ENCODE results near the gene HIPK3. TPM values are rescaled to one million over a fixed set of nuclear protein-coding genes. Genes with fewer than 3 reads are reported as not detected.
"Not testable (repeated sequence)": the region's sequence is repeated elsewhere in the genome, so short reads cannot be mapped to it uniquely, and the experiment has no call there.

HIPK3 gene
- polyA plus RNA-seq, 3 donors = 10.8 to 49.6 (median 42.7) TPM

DNA sequence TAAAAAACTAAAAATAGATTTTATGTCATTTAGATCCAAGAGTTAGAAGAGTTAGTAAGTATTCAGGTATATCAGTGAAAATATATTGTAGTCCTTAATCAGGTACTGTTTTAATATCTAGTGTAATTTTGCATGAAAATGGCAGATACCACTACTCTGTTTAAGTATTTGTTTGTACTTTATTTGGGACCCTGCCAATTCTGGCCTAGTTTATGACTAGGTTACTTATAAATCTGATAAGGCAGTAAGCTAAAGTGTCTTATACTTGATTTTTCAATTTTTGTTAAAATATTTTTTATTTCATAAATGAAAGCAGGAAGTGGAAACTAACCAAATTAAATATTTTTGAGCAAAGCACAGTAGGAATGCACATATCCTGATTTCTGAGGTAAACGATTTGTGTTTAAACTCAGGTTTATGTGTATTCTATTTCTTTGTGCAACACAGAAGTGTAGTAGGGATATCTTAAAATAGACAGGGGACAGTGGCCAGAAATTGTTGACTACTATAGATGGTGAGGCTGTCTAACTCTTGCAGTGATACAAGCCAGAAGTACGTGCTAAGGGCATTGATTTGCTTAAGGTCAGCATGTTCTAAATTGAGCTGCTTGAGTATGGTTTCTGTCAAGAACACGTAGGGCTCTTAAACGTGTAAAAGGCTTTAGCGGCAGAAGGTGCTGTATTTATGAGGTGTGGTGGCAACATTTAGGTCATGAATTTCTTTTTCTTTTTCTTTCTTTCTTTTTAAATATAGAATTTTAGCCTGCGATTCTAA lies 34.0 kb downstream of the HIPK3 start:
- WGBS, 3 donors = 23 to 50% (median 40%) methylated on average over 6 of the region's 6 CpGs
- no peak overlapping the region for H3K27ac ChIP-seq (ENCODE audit: low read depth, low read length)

DNA sequence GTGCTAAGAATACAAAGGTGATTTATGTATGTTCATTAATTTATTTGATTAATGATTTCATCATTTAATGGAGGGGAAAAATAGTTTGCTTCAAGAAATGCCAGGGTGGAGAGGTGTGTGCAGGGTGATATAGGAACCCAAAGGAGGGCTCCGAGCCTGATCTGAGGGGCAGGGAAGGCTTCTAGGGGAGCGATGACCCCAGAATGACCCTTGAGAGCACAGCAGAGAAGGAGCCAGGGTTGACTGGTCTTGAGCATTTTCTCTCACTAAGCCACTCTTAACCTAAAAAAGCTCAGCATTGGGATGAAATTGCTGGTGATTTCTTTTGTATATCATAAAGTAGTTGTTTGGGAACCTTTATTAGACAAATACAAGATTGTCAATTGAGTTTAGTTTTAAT lies 35.1 kb downstream of the HIPK3 start:
- 80 to 90% (median 87%) methylated on average over 2 of the region's 2 CpGs for WGBS, 3 donors
- H3K27ac ChIP-seq (ENCODE audit: low read depth, low read length) = no peak overlapping the region

DNA sequence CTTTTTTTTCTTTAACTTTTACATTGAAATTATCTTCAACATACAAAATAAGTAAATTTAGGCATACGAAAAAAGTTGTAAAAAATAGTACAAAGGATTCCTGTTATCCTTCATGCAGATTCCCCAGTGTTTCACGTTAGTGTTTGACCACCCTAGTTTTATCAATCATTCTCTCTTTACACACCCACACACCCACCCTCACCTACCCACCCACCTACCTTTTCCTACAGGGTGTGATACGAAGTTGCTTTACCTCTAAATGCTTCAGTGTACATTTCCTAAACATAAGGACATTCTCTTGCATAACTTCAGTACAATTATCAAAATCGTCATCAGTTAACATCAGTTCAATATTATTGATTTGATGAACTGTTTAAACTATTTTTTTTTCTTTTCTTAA lies 37.0 kb downstream of the HIPK3 start:
- no peak overlapping the region for H3K27ac ChIP-seq (ENCODE audit: low read depth, low read length)
- 72 to 85% (median 79%) methylated on average over 4 of the region's 4 CpGs for WGBS, 3 donors

DNA sequence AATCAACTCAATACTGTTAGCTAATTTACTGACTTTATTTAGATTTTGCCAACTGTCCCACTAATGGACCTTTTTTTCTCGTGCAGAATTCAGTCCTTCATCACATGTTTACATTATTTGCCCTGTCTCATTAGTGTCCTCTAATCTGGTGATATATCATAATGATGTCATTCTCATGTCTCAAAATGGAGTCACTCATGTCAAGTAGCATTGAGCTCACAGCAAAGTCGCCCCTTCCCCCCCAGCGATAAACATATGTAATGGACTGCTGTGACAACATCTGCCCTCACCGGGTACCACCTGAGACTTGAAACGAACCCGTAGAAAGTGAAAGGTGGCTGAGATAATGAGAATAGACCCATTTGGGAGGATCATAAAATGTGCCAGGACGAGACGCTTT lies 37.6 kb downstream of the HIPK3 start:
- WGBS, 3 donors = 89 to 94% (median 91%) methylated on average over 8 of the region's 8 CpGs
- H3K27ac ChIP-seq (ENCODE audit: low read depth, low read length) = no peak overlapping the region

DNA sequence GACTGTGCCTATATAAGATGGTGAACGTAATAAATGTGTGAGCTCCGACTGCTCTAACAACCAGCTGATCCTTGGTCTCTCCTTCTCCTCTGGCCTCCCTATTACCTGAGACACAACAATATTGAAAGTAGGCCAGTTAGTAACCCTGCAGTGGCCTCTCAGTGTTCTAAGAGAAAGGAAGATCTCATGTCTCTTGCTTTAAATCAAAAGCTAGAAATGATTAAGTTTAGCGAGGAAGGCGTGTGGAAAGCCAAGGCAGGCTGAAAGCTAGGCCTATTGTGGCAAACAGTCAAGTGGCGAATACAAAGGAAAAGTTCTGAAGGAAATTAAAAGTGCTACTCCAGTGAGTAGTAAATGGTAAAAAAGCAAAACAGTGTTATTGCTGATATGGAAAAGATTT lies 39.5 kb downstream of the HIPK3 start:
- H3K27ac ChIP-seq (ENCODE audit: low read depth, low read length) = no peak overlapping the region
- 93 to 95% (median 93%) methylated on average over 5 of the region's 5 CpGs for WGBS, 3 donors

DNA sequence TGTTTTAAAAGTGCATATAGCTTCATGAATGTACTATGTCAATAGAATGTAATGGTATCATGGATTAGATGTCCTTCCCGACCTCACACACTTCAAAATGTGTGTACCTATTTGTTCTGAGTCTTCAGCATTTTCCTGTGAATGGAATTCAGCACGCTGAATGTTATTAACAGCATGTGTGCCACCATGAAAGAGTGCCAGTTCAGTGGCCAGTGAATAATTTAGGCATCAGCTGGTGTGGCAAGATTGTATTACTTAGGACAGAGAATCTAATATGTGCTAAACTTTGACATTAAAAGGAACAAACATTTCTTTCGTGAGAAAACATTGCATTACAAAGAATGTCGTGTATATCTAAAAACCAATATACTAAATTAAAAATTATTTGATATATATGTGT lies 46.4 kb downstream of the HIPK3 start:
- H3K27ac ChIP-seq (ENCODE audit: low read depth, low read length) = no peak overlapping the region
- WGBS, 3 donors = 83 to 93% (median 84%) methylated on average over 4 of the region's 4 CpGs

DNA sequence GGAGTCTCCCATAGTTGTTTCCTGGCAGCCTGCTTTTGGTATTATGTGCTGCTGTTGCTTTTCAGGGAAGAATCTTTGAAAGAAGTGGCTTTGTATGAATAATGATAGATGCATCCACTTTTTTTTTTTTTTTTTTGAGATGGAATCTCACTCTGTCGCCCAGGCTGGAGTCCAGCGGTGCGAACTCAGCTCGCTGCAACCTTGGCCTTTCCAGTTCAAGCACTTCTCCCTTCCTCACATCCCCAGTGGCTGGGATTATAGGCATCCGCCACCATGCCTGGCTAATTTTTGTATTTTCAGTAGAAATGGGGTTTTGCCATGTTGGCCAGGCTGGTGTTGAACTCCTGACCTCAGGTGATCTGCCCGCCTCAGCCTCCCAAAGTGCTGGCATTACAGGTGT lies 49.6 kb downstream of the HIPK3 start:
- H3K27ac ChIP-seq (ENCODE audit: low read depth, low read length) = not testable (repeated sequence)
- 92 to 98% (median 97%) methylated on average over 6 of the region's 6 CpGs for WGBS, 3 donors

DNA sequence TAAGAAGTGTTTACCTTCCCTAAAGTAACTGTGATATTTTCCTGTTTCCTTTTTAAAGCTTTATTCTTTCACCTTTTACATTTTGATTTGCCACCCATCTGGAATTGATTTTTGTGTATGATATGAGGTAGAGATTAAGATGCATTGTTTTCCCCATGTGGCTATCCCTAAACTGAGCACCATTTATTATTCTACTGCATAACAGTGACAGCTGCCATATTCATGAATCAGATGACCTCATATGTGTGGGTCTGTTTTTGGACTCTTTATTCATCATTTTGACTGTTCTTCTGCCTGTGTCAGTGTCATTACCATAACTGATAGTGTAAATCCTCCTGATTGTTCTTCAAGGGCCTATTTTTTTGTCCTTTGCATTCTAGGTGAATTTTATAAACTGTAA lies 50.8 kb downstream of the HIPK3 start:
- no peak overlapping the region for H3K27ac ChIP-seq (ENCODE audit: low read depth, low read length)

DNA sequence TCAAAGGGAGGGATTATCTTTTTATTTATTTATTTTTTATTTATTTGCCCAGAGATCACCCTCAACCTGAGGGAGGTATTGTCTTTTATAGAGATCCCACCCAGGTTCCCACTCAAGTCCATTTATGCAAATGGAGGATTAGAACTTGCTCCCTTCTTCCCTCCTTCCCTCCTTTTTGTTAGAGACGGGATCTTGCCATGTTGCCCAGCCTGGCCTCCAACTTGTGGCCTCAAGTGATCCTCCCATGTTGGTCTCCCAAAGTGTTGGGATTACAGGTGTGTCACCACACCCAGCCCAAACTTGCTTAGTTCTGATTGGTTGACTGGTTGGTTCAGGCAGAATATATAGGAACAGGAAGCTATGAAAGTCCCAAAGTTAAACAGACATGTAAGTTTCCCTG lies 51.9 kb downstream of the HIPK3 start:
- WGBS, 3 donors = 95 to 100% (median 98%) methylated on average over 1 of the region's 1 CpG
- H3K27ac ChIP-seq (ENCODE audit: low read depth, low read length) = no peak overlapping the region

DNA sequence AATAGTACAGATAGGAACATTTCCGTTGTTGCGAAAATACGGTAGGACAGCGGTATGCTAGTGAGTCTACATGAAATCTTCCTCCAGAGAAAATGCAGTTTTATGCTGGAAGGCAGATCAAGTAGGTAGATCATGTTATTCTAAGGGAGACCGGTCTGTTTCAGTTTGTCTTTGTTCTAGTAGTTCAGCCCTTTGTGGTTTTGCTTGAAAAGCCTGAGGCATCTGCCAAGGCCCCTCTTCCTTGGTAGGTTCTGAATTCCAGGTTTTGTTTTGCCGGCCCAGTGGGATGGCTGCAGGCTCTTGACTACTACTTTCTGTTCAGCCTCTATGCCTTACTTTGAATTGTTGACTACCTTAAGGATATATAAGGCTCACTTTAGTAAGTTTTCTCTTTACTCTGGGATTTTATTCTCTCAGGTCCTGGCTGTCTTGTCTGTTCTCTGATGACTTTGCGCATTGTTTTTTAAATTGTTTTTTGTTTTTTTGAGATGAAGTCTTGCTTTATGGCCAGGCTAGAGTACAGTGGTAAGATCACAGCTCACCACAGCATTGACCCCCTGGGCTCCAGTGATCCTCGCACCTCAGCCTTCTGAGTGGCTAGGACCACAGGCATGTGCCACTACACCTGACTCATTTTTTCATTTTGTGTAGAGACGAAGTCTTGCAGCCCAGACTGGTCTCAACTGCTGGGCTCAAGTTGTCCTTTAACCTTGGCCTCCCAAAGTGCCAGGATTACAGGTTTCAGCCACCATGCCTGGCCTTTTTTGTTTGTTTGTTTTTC lies 53.7 kb downstream of the HIPK3 start:
- WGBS, 3 donors = 90 to 96% (median 92%) methylated on average over 9 of the region's 9 CpGs
- H3K27ac ChIP-seq (ENCODE audit: low read depth, low read length) = no peak overlapping the region

DNA sequence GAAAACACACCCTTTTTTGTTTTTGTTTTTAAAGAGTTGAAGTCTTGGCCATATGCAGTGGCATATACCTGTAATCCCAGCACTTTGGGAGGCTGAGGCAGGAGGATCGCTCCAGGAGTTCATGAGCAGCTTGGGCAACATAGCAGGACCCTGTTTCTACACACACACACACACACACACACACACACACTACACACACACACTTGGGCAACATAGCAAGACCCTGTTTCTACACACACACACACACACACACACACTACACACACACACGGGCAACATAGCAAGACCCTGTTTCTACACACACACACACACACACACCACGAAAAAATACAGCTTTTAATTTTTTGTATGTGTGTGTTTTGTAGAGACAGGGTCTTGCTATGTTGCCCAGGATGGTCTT lies 54.5 kb downstream of the HIPK3 start:
- H3K27ac ChIP-seq (ENCODE audit: low read depth, low read length) = no peak overlapping the region
- WGBS, 3 donors = 92 to 97% (median 93%) methylated on average over 2 to 3 of the region's 3 CpGs

DNA sequence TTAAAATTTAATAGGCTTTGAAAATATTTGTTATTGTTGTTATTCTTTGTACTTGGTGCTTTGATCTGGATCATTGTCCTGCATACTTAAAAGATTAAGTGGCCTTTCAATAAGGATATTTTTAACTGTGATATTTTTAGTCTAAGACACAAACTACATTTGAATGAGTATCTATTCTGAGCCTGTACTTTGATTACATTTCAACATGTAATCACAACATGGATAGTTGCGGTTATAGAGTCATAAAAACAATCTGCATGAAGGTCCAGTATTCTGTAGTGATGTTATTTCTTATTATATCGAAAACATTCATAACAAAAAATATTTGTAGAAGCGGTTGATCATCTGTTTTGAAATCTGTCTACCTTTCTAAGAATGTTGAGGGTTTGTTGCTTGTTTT lies 58.6 kb downstream of the HIPK3 start:
- H3K27ac ChIP-seq (ENCODE audit: low read depth, low read length) = no peak overlapping the region
- 83 to 90% (median 87%) methylated on average over 3 of the region's 3 CpGs for WGBS, 3 donors

DNA sequence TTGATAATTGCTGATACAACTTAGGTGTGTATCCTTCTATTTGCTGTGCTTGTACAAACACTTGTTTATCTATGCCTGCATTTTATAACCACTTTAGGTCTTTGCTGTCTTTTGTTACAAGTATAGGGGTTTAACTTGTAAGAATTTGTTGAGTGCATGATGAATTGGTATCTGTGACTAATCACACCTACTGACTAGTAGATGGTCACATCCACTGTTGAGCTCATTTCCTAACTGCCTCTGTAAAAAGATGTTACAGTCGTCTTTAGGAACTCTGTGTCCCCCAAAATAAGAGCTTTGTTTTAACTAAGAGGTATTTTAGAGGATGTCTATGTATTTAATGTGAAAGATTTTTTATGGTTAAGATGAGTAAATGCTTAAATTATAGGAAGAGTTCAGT lies 60.5 kb downstream of the HIPK3 start:
- no peak overlapping the region for H3K27ac ChIP-seq (ENCODE audit: low read depth, low read length)
- 46 to 75% (median 46%) methylated on average over 1 of the region's 1 CpG for WGBS, 3 donors

DNA sequence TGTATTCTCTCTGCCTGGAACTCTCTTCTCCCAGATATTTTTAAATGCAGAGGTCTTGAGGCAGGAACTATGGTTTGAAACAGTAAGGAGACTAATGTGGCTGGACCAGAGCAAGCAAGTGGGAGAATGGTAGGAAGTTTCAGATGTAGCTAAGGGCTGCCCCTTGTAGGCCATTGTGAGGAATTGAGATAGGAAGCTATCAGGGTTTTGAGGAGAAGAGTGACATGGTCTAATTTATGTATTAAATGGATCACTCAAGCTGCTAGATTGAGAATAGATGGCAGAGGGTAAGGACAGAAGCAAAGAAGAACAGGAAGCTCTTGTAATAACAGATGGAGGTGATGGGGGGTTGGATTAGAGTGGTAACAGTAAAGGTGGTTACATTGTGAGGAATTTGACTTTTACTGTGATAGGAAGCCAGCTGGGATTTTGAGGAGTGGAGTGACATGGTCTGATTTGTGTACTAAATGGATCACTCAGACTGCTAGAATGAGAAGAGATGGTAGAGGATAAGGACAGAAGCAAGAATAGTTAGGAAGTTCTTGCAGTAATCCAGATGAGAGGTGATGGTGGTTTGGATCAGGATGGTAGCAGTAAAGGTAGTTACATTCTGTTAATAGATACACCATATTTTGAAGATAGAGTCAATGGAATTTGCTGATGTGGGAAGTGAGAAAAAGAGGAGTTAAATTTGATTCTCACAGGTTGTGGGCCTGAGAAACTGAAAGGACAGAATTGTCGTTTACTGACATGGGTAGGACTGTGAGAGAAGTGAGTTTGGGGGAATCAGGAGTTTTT lies 63.0 kb downstream of the HIPK3 start:
- no peak overlapping the region for H3K27ac ChIP-seq (ENCODE audit: low read depth, low read length)
- 29 to 38% (median 30%) methylated on average over 1 of the region's 1 CpG for WGBS, 3 donors

DNA sequence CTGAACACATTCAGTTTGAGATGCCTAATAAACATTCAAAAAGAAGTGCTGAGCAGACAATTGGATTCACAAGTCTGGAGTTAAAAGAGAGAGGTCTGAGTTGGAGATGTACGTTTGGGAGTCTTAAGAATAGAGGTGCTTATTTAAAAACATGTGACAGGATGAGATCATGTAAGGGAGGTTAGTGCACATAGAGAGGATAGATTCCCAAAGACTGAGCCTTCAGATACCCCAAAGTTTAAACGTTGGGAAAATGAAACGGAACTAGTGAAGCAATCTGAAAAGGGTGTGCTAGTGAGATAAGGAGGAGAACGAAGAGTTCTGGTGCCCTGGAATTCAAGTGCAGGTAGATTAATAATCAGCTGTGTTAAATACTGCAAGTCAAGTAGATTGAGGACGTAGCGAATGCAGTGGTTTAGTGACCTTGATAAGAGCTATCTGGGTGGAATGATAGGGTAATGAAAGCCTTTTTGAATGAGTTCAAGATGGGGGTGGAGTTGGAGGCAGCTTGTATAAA lies 63.7 kb downstream of the HIPK3 start:
- H3K27ac ChIP-seq (ENCODE audit: low read depth, low read length) = no peak overlapping the region
- 21 to 38% (median 36%) methylated on average over 6 of the region's 6 CpGs for WGBS, 3 donors

DNA sequence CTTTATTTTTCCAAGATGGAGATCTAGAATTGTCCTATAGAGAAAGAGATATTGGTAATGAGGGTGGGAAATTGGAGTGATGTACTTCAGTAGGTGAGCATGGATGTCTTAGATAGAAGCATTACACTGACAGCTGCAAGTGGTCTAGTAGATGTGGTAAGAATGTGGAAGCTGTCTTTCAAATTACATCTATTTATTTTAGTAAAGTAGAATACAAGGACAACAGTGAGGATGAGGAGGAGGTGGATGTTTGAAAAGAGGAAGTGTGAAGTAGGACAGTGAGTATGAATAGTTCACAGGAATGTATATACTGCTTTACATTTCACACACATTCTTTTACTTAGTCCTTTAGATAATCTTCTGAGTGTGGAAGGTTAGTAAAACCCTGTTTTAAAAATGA lies 64.2 kb downstream of the HIPK3 start:
- H3K27ac ChIP-seq (ENCODE audit: low read depth, low read length) = no peak overlapping the region

DNA sequence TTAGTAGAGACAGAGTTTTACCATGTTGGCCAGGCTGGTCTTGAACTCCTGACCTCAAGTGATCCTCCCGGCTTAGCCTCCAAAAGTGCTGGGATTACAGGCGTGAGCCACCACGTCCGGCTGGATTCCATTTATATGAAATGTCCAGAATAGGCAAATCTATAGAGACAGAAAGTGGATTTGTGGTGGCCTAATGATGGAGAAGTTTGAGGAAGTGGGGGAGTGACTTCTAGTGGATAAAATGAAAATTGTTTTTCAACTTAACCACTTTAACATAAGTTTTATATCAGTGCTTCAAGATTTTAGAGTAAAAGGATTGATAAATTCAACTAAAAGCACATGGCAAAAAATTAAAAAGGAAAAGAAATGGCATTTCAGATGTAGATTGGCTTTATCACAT lies 66.2 kb downstream of the HIPK3 start:
- no peak overlapping the region for H3K27ac ChIP-seq (ENCODE audit: low read depth, low read length)
- WGBS, 3 donors = 87 to 96% (median 96%) methylated on average over 4 of the region's 4 CpGs

DNA sequence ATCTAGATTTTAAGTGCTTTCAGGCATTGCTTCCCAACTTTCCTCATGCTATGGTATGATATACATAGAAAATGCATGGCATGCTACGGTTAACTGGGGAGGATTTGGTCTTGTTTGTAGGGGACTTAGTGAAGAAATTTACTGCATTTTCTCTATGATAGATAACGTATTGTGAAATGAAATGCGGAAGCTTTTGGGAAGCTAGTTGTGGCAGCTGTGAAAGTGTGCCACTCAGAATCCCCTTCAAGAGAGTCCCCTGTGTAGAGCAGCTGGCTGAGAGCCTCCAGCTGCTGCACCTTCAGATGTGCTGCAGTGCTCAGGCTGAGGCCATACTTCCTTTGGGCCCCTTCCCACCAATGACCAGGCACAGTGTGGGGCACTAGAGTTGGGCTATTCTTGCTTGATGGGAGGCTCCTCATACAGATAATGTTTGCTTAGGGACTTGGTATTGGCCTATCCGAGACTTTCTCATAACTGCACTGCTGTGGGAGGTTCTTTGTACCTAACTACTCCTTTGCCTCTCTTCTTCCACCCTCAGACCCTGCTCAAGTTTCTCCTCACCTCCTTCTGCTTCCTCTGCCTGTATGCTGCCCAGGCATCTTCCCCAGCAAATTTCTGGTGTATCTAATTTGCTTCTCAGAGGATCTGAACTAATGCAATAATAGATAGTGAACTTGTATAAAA lies 67.3 kb downstream of the HIPK3 start:
- WGBS, 3 donors = 55 to 83% (median 67%) methylated on average over 4 of the region's 4 CpGs
- no peak overlapping the region for H3K27ac ChIP-seq (ENCODE audit: low read depth, low read length)

DNA sequence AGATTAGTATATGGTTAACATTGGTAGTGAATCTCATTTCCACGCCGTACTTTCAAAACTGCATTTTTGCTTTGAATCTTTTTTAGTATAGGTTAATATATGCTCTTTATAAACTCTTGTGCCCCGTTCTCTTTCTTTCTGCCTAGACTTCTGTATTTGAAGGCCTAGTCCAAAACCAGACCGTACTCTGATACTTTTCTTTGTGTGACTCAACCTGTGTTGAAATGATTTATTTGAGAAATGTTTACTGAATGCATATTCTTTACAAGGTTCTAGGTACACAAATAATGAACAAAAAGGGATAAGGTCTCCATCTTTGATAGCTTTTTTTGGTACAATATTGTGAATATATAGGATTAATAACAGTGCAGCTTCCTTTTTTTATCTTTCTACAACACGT lies 68.3 kb downstream of the HIPK3 start:
- WGBS, 3 donors = 78 to 84% (median 80%) methylated on average over 5 of the region's 5 CpGs
- no peak overlapping the region for H3K27ac ChIP-seq (ENCODE audit: low read depth, low read length)

Measured in adipose tissue (tissue), 3 donors.